ENCODE results near the gene FAM219A.

Gene FAM219A

DNA sequence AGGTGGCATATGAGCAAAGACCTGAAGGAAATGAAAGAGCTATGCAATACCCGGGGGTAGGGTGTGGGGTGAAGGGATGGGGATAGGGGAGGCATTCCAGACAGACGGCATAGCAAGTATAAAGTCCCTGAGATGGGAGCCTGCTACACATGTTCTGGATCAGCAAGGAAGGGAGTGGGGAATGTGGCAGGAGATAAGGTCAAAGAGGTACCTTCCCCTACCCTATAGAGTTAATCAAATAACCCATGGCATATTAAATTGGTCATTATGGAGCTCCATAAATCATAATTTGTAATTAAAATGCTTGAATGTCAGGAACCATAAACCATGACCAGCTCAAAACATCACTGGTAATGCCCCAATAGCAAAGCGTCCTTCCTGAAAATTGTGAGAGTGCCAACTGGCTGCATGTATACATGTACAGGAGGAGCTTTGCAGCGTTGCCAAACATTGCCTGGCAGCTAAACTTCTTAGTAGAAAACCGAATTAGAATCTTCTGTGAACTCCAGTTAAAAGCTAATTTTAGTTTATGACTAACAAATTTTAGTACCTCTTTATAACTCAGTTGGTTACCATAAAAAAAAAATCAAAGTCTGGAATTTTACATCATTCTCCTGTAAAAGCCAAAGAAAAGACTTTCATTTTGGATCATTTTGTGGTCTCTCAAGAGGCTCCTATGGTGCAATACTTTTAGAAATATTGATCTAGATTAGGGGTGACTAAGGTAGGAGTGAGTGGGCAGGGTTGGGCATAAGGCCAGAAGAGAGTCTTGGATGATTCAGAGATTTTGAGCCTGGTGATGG, 4.9 kb upstream of the FAM219A start:
- no peaks in the 10 kb centered on the region for H3K4me1 ChIP-seq (ENCODE audit: insufficient read depth, low read length)
- H3K9me3 ChIP-seq (ENCODE audit: control insufficient read depth, insufficient read depth, low read length) = no peaks in the 10 kb centered on the region
- no peak overlapping the region for H3K9ac ChIP-seq (ENCODE audit: low read depth, low read length)
- no peaks in the 10 kb centered on the region for H3K36me3 ChIP-seq (ENCODE audit: insufficient read depth, low read length)

DNA sequence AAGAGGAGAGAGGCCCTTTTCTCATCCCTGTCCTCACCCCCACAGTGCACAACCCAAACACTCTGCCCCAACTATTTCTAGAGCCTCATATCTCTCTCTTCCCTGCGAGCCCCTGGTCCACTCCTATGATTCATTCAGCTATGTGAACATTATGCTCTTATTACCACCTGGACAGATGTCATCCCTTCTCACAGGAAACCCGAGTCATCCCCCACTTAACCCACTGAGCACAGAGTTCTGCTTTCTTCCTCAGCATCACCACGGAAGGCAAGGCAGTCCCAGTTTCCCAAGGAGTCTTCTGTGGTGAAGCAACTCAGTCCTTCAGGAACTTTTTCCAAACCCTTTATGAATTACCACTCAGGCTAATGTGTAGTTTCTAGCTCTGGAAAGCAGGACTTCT, 1.6 kb upstream of the FAM219A start:
- Histone ChIP-seq H3K9ac (ENCODE audit: low read depth, low read length) (no peak overlapping the region), H3K36me3 (ENCODE audit: insufficient read depth, low read length) (no peaks in the 10 kb centered on the region), H3K4me1 (ENCODE audit: insufficient read depth, low read length) (peaks cover 6% of the 10 kb centered on the region), H3K9me3 (ENCODE audit: control insufficient read depth, insufficient read depth, low read length) (no peaks in the 10 kb centered on the region)

DNA sequence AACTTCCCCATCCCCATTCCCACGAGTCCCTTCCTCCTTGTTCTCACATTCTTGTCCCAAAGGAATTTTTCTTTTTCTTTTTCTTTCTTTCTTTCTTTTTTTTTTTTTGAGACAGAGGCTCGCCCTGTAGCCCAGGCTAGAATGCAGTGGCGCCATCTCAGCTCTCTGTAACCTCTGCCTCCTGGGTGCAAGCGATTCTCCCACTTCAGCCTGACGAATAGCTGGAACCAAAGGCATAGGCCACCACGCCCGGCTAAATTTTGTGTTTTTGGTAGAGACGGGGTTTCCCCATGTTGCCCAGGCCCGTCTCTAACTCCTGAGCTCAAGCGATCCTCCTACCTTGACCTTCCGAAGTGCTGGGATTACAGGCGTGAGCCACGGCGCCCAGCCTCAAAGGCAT, 986 bp upstream of the FAM219A start:
- H3K9me3 ChIP-seq (ENCODE audit: control insufficient read depth, insufficient read depth, low read length) = no peaks in the 10 kb centered on the region
- H3K9ac ChIP-seq (ENCODE audit: low read depth, low read length) = peak overlapping the region; percentile 41; the same call in 1 of the 2 replicates
- H3K4me1 ChIP-seq (ENCODE audit: insufficient read depth, low read length) = peaks cover 6% of the 10 kb centered on the region
- no peaks in the 10 kb centered on the region for H3K36me3 ChIP-seq (ENCODE audit: insufficient read depth, low read length)

DNA sequence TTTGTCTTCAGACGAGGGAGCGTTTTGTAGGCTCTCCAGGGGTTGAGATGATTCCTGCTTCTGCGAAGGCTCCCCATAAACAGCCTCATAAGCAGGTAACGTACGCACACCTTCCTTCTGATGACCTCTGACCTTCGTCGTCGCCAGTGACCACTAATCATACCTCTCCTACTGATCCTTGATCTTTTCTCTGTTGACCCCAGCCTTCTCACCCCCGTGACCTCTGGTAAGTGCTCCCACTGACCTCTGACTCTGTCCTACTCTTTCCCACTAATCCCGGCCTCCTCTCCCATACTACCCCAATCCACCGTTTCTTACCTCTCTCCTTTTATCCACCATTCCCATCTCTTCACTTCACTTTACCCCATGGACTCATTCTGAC, 580 bp upstream of the FAM219A start:
- H3K9me3 ChIP-seq (ENCODE audit: control insufficient read depth, insufficient read depth, low read length) = no peaks in the 10 kb centered on the region
- H3K36me3 ChIP-seq (ENCODE audit: insufficient read depth, low read length) = no peaks in the 10 kb centered on the region
- H3K4me1 ChIP-seq (ENCODE audit: insufficient read depth, low read length) = peaks cover 6% of the 10 kb centered on the region
- H3K9ac ChIP-seq (ENCODE audit: low read depth, low read length) = peak overlapping the region; percentile 41; the same call in 1 of the 2 replicates

DNA sequence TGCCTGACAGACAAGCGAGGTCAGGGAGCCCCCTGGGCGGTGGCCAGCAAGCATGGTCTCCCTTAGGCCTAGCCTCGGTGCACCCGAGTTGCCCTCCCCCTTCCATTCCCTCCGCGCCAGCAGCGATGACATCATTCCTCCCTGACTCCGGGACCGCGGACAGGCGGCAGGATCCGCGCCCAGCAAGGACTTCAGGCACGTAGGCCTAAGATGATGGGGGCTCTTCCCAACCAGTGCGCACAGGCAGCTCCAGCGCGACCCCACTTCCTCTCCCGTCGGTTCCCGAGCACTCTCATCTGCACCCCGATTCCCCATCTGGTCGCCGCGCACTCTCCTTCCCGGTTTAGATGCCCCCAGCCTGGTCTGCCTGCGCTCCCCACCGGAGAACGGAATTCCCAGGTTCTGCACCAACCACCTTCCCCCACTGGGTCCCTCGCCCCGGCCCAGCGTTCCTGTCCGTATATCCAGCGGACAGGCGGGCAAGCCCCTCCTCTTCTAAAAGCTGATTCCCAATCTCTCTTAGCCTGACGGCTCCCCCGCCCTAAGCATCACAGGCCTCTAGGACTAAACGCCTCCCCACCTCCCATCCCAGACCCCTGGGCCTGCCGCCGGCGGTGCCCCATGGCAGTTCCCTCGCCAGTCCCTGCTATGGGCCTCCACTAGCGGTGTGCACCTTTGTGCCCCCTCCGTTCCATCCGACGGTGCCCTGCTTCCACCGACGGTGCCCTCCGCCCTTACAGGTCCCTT, 931 bp downstream of the FAM219A start:
- H3K36me3 ChIP-seq (ENCODE audit: insufficient read depth, low read length) = no peaks in the 10 kb centered on the region
- H3K4me1 ChIP-seq (ENCODE audit: insufficient read depth, low read length) = peaks cover 6% of the 10 kb centered on the region
- H3K9ac ChIP-seq (ENCODE audit: low read depth, low read length) = peak overlapping the region; percentile 79
- no peaks in the 10 kb centered on the region for H3K9me3 ChIP-seq (ENCODE audit: control insufficient read depth, insufficient read depth, low read length)

DNA sequence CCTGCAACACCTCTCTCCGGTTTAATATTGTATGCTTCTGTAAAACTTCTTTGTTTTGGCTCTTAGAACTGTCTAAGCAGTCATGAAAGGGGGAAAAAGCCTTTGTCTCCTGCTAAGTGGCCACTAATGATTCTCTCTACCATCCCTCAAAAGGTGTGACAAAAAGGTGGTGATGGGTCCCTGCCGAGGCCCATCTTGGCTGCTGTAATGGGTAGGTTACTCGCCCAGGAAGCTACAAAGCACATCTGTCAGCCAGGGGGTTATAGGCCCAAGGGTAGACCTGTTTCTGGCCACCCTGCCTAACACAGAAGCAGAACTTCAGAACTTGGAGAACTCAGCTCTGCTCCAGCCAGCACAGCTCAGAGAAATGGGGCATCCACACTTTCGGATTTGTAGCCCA, 1.6 kb downstream of the FAM219A start:
- Histone ChIP-seq H3K36me3 (ENCODE audit: insufficient read depth, low read length) (no peaks in the 10 kb centered on the region), H3K9ac (ENCODE audit: low read depth, low read length) (peak overlapping the region; percentile 79), H3K9me3 (ENCODE audit: control insufficient read depth, insufficient read depth, low read length) (no peaks in the 10 kb centered on the region), H3K4me1 (ENCODE audit: insufficient read depth, low read length) (peaks cover 6% of the 10 kb centered on the region)

DNA sequence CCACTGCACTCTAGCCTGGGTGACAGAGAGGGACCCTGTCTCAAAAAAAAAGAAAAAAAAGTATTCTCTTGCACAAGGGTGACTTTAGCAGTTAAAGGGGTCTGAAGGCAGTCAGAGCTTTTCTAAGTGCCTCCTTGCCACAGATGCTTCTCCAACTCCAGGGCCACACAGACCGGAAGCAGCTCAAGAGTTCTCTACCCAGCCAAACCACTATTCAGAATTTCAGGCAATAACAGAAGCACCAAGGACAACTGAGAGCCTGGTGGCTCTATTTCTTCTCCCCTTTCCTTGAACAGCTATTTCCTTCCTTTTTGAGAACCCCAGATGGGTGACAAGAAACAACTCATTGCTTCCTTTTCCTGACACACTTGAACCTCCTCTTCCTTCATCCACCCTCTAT, 2.2 kb downstream of the FAM219A start:
- Histone ChIP-seq H3K9me3 (ENCODE audit: control insufficient read depth, insufficient read depth, low read length) (no peaks in the 10 kb centered on the region), H3K9ac (ENCODE audit: low read depth, low read length) (0 out of 2 replicates have a peak overlapping the region, but pooled peaks have one; percentile 79), H3K4me1 (ENCODE audit: insufficient read depth, low read length) (peaks cover 6% of the 10 kb centered on the region), H3K36me3 (ENCODE audit: insufficient read depth, low read length) (no peaks in the 10 kb centered on the region)

DNA sequence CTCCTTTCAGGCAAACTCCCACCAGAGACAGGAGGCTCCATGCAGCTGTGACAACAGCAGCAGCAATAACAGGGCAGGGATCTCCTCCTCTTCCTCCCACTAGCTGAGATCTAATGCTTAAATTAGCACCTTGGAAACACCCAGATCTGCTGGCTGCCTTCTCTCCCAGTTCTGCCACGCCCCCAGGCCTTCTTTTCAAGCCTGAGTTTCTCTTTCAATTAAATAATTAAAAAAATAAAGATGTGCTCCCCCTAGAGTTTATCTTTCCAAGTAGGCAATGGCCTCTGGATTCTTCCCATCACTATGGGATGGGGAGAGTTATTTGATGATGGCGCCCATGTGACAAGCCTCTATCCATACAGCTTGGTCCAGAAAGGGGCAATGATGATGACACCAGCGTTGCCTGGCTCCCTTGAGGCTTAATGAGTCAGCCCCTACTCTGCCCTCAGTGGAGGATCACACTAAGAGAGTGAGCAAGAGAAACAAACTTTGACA, 3.8 kb downstream of the FAM219A start:
- no peaks in the 10 kb centered on the region for H3K36me3 ChIP-seq (ENCODE audit: insufficient read depth, low read length)
- H3K9me3 ChIP-seq (ENCODE audit: control insufficient read depth, insufficient read depth, low read length) = no peaks in the 10 kb centered on the region
- H3K9ac ChIP-seq (ENCODE audit: low read depth, low read length) = no peak overlapping the region
- H3K4me1 ChIP-seq (ENCODE audit: insufficient read depth, low read length) = peaks cover 6% of the 10 kb centered on the region

DNA sequence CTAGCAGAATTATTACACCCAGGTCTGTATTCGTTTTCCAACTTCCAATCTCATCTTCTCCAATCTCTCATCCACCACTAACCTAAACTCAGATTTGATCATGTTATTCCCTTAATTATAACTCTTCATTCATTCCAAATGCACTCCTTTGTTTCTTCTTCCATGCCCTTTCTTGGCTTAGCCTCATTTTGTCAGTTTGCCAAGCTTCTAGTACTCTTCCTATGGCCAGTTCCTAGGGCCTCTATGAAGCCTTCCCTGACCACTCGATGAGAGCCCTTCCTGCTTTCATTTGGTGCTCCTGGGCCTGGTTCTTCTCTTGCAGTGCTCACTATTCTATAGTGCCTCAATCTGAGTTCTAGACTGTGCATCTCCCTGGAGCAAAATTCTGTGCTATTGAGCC, 5.8 kb downstream of the FAM219A start:
- no peak overlapping the region for H3K9ac ChIP-seq (ENCODE audit: low read depth, low read length)
- H3K4me1 ChIP-seq (ENCODE audit: insufficient read depth, low read length) = peaks cover 6% of the 10 kb centered on the region
- H3K9me3 ChIP-seq (ENCODE audit: control insufficient read depth, insufficient read depth, low read length) = no peaks in the 10 kb centered on the region
- no peaks in the 10 kb centered on the region for H3K36me3 ChIP-seq (ENCODE audit: insufficient read depth, low read length)

DNA sequence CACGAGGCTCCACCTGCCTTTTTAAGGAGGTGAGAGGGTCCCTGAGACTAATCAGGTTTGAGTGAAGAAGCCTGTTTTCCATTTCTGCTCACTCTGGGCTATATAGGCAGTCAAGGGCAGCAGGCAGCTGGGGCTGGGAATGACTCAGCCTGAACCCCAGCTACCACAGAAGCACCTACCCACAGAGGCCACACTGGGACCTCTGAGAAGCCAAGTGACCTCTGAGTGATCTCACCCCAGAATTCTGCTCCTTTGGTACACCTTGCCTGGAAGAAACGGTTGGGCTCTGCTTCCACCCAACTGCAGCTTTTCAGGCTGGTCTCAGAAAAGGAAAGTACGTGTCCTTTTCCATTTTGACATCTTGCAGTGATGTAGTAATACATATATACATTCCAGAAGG, 6.8 kb downstream of the FAM219A start:
- H3K4me1 ChIP-seq (ENCODE audit: insufficient read depth, low read length) = peaks cover 2% of the 10 kb centered on the region; the same call in 1 of the 2 replicates
- no peaks in the 10 kb centered on the region for H3K9me3 ChIP-seq (ENCODE audit: control insufficient read depth, insufficient read depth, low read length)
- no peak overlapping the region for H3K9ac ChIP-seq (ENCODE audit: low read depth, low read length)
- no peaks in the 10 kb centered on the region for H3K36me3 ChIP-seq (ENCODE audit: insufficient read depth, low read length)

DNA sequence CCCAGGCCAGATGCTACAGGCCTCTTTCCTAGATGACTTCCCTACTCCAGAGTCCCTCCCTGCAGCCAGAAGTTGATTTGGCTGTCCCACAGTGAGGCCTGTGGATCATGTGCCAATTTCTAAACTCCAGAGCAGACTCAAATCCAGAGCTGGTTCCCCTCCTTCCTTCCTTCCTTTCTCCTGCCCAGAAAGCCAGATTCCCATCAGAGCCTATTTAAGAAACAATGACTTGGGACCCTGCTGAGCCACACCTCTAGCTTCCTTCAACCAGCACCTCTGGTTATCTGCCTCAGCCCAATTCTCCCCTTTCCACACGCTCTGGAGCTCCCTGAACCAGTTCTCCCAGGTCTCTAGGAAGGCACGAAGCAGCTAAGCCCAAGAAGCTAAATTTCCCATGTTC, 7.2 kb downstream of the FAM219A start:
- H3K9ac ChIP-seq (ENCODE audit: low read depth, low read length) = no peak overlapping the region
- H3K9me3 ChIP-seq (ENCODE audit: control insufficient read depth, insufficient read depth, low read length) = no peaks in the 10 kb centered on the region
- H3K4me1 ChIP-seq (ENCODE audit: insufficient read depth, low read length) = no peaks in the 10 kb centered on the region
- H3K36me3 ChIP-seq (ENCODE audit: insufficient read depth, low read length) = no peaks in the 10 kb centered on the region

DNA sequence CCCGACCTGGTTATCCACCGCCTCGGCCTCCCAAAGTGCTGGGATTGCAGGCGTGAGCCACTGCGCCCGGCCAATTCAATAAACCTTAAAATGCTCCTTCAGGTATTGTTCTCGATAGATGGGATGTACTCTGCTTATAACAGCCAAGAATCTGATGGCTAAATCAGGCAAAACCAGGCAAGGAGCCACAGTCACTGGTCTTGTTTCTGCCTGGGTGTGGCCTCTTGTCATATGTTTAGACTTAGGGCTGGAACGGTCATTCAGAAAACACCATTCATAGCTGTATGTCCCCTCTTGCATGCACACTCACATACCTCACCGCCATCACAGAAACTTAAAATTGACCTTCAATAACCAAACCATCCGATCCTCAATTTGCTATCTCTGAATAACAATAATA, 7.7 kb downstream of the FAM219A start:
- no peaks in the 10 kb centered on the region for H3K4me1 ChIP-seq (ENCODE audit: insufficient read depth, low read length)
- no peak overlapping the region for H3K9ac ChIP-seq (ENCODE audit: low read depth, low read length)
- H3K9me3 ChIP-seq (ENCODE audit: control insufficient read depth, insufficient read depth, low read length) = no peaks in the 10 kb centered on the region
- no peaks in the 10 kb centered on the region for H3K36me3 ChIP-seq (ENCODE audit: insufficient read depth, low read length)

DNA sequence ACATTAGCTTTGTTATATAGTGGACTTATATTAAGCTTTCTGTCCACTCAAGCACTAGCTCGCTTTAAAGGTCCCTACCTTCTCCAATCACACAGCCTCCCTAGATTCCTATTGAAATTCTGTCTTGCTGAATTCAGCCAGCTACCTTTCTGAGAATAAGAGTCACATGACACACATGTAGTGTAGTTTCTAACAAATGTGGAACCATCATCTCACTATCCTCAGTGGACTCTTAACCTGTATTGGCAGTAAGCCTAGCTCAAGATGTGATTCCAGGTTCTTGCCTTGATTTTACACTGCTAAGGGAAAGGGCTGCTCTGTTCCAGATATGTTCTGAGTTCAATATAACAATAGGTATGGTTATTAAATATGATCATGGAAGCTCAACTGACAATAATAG, 11.4 kb downstream of the FAM219A start:
- no peaks in the 10 kb centered on the region for H3K36me3 ChIP-seq (ENCODE audit: insufficient read depth, low read length)
- no peak overlapping the region for H3K9ac ChIP-seq (ENCODE audit: low read depth, low read length)
- H3K4me1 ChIP-seq (ENCODE audit: insufficient read depth, low read length) = peaks cover 12% of the 10 kb centered on the region
- H3K9me3 ChIP-seq (ENCODE audit: control insufficient read depth, insufficient read depth, low read length) = no peaks in the 10 kb centered on the region

DNA sequence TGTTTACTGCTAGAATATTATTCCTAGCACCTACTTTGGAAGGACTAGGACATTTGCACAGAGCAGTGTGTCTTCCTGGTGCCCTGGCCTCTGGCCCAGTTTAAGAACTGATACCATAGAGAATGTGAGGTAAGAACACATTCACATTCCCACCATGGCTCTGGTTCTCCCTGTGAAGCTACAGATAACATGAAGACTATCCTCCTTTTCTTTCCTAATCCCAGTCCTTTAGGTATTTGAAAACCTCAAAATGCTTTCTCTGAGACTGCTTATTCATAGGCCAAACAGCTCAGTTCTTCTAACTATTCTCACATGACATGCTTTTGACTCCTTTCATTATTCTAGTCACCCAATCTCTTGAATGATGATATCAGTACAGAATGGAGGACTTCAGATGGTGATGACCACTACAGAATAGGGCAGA, 11.9 kb downstream of the FAM219A start:
- H3K9me3 ChIP-seq (ENCODE audit: control insufficient read depth, insufficient read depth, low read length) = no peaks in the 10 kb centered on the region
- peaks cover 12% of the 10 kb centered on the region for H3K4me1 ChIP-seq (ENCODE audit: insufficient read depth, low read length)
- H3K36me3 ChIP-seq (ENCODE audit: insufficient read depth, low read length) = no peaks in the 10 kb centered on the region
- H3K9ac ChIP-seq (ENCODE audit: low read depth, low read length) = no peak overlapping the region

DNA sequence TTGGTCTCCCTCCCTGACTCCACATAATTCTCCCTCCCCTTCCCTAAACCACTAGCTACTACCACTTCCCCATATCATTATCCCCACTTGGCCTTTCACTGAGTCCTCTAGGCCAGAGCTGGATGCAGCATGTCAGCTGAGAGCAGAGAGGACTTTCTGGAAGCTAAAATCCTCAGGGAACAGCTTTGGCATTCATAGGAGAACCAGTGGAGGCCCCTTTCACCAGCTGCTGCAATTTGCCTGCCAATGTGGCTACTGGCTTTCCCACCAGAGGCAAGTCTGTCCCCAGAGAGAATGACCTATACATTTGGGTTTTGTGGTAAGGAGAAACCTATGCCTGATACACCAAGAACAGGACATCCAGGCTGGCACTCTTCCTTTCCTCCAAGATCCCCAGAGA, 14.4 kb downstream of the FAM219A start:
- Histone ChIP-seq H3K36me3 (ENCODE audit: insufficient read depth, low read length) (no peaks in the 10 kb centered on the region), H3K9me3 (ENCODE audit: control insufficient read depth, insufficient read depth, low read length) (no peaks in the 10 kb centered on the region; the same call in 1 of the 2 replicates), H3K9ac (ENCODE audit: low read depth, low read length) (no peak overlapping the region), H3K4me1 (ENCODE audit: insufficient read depth, low read length) (peaks cover 12% of the 10 kb centered on the region)

Data from ES-I3 (cell line).